ENCODE data around the gene TP53I3. TPM values are rescaled to one million over a fixed set of nuclear protein-coding genes. Genes with fewer than 3 reads are reported as not detected.

TP53I3 gene
- total and polyA plus RNA-seq, 2 of the 4 experiments (the other 2 are of a cell fraction): 25.5 to 42.2 TPM

- TF ChIP-seq, protein P1, sequence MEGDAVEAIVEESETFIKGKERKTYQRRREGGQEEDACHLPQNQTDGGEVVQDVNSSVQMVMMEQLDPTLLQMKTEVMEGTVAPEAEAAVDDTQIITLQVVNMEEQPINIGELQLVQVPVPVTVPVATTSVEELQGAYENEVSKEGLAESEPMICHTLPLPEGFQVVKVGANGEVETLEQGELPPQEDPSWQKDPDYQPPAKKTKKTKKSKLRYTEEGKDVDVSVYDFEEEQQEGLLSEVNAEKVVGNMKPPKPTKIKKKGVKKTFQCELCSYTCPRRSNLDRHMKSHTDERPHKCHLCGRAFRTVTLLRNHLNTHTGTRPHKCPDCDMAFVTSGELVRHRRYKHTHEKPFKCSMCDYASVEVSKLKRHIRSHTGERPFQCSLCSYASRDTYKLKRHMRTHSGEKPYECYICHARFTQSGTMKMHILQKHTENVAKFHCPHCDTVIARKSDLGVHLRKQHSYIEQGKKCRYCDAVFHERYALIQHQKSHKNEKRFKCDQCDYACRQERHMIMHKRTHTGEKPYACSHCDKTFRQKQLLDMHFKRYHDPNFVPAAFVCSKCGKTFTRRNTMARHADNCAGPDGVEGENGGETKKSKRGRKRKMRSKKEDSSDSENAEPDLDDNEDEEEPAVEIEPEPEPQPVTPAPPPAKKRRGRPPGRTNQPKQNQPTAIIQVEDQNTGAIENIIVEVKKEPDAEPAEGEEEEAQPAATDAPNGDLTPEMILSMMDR (conservative IDR thresholded peaks at IDR 0.05; ENCODE audit: low read depth, low read length): no peak
- no peak for TF ChIP-seq USF2 (IDR thresholded peaks at IDR 0.05; ENCODE audit: low read depth, low read length)
Measured at GRCh38 chr2:24075915-24076848, 8.5 kb downstream of the TP53I3 start, which contains the start of gene SF3B6 (continued).
